GM18951 (cell line): ENCODE results near the gene OPALIN.

Experiments
- POLR2A ChIP-seq: IDR thresholded peaks from 4 replicates; pipeline ENCODE4 v1.6.1; 2011; ENCODE audit warnings: mild to moderate bottlenecking; ENCODE audit not compliant: insufficient read length, insufficient read depth; ENCODE audit errors: extremely low read depth
- in situ Hi-C: fragments of 300-500 bp; cut with MboI; formaldehyde crosslinking; loops from one replicate; pipeline ENCODE4 v1.12.0; 2022; ENCODE audit warnings: low sequenced_read_pairs, mixed read lengths, inconsistent platforms; ENCODE audit not compliant: unreplicated experiment

OPALIN gene

DNA sequence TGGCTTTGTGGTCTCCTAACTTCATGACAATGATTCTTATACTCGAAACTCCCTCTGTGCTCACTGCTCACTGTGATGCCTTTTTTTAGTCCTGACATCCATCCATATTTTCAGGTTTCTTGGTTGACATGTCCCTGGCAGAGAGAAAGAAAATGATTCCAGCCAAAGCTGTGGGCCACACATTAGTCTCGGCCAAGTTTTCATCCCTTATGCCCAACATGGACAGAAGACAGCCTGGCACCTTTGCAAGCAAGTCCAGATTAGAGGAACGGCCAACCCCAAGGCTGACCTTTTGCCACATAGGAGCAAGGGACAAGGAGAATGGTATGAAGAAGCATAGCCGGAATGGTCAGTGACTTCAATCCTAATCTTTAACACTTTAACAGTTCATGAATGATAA, 8.7 kb upstream of the OPALIN start:
- in situ Hi-C loops = no loop called here
- TF ChIP-seq POLR2A = no peak

DNA sequence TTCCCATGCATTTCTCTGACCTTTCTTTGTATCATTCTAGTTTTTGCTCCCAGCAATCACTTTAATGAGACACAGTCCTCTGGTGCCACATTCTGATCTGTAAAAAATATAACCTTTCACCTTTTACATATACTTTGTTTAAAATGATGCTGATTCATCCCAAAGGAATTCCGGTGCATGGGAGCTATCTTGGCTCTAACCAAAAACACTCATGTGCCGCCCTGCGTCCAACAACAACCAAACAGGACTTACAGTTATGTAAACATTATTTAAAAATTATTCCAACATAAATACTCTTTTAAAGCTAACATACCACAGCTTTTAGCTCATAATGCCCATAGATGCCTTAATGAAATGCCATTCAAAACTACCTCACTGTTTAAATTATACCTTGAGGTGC, 7.7 kb upstream of the OPALIN start:
- in situ Hi-C loops = no loop called here
- TF ChIP-seq POLR2A = no peak

DNA sequence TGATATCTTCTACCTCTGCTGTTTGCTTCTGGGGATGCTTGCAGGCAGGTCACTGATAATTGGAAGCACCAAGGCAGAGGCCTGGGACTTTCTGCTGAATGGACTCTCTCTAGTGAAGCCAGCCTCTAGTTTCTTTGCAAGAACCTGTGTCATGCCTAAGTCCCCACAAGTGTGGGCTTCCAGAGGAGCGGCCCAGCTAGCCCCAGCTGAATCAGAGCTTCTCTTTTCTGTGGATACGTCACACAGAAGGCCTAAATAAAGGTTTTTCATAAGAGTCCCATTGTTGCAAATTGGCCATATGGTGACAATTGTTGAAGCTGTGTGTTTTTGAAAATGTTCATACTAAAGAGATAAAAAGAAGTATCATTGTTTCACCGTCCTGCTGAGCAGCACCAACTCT, 6.8 kb upstream of the OPALIN start:
- TF ChIP-seq POLR2A = no peak
- in situ Hi-C loops = no loop called here

GRCh38 chr10:96360766-96361165, 2.0 kb upstream of the OPALIN start:
- in situ Hi-C loops = no loop called here
- TF ChIP-seq POLR2A = no peak

DNA sequence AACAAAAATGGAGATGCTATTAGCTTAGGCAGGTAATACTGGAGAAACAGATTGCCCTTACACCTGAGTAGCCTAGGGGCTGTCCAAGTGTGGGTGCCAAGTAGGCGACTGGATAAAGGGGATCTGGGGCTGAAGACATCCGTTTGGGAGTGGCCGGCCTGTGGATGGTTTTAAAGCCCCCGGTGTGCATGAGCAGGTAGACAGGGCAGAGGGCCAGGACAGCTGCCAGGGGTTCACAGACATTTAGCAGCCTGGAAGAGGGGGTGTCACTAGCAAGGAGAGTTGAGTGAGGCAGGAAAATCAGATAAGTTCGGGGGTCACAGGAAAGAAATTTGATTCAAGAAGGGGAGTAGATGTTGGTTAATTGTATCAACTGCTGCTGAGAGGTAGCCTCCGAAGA, 1.5 kb upstream of the OPALIN start:
- TF ChIP-seq POLR2A = no peak
- in situ Hi-C loops = no loop called here

GRCh38 chr10:96359616-96360015, 814 bp upstream of the OPALIN start:
- in situ Hi-C loops = no loop called here
- no peak for TF ChIP-seq POLR2A

- in situ Hi-C loops = no loop called here
- no peak for TF ChIP-seq POLR2A
These were observed 1.7 kb downstream of the OPALIN start for GRCh38 chr10:96357038-96357620.

DNA sequence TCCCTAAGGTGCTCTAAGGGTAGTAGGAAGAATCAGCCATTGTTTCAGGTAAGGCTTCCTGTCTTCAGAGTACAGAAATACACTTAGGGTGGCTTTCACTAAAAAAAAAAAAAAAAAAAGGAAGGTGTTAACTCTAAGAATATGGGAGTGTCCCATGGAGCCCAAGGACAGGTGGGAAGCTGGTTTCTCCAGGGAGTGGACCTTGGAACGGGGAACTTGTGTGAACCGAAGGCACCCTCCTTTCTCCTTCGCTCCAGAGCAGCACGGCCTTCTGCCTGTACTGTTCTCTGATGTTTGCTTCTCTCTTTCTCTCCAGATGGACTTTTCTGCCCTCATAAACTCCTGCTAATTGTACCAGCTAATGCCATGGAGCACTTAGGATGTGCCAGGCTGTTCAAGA, 6.2 kb downstream of the OPALIN start:
- in situ Hi-C loops = no loop called here
- TF ChIP-seq POLR2A = no peak

DNA sequence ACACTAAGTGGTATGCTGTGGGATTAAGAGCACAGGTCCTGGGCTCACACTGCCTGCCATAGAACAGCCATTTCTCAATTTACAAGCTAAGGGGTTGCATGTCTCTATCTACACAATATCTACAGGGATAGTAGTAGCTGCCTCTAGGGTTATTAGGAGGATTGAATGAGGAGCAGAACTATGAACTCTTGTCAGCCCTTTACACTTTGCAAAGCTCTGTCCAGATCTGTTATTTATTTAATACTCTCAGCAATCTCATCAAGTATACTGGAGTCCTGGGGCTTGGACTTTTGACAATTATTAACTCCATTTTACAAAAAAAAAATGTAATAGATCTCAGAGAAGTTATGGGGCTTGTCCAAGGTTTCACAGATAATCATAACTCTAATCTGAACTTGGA, 6.8 kb downstream of the OPALIN start:
- no peak for TF ChIP-seq POLR2A
- in situ Hi-C loops = no loop called here

DNA sequence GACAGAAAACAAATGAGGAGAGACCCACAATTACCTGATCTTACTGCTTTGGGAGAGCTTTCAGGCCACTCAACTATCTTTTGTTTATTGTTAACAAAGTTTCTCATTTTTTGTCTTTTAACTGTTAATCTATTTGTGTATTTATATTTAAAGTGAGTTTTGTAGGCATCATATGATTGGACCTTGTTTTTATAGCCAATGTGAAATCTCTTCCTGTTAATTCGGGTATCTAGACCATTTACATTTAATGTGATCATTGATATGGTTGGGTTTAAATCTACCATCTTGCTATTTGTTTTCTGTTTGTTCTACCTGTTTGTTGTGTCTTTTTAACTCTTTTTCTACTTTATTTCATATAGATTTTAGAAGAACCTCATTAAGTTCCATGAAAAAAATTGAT, 12.5 kb downstream of the OPALIN start:
- in situ Hi-C loops = no loop called here

DNA sequence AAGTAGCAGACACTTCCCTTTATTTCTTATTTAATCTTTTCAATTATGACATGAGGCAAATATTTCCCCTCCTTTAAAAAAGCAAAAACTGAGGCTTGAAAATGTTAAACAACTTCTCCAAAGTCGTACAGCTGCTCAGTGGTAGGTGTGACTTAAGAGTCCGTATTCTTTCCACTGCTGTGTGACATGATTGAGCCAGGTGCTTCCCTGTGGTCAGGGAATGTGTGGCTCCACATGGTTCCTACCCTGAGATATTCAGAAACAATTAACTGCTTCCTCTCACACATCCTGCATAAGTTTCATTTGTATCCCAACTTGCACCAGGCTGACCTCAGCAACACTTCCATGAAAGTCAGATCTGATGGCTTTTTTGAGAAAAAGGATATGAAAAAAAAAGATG, 13.6 kb downstream of the OPALIN start:
- TF ChIP-seq POLR2A = no peak
- in situ Hi-C loops = no loop called here

More for the DNA sequence above, 12.5 kb downstream of the OPALIN start:
- no peak for TF ChIP-seq POLR2A

- in situ Hi-C loops = no loop called here
- no peak for TF ChIP-seq POLR2A
These were observed 14.6 kb downstream of the OPALIN start for GRCh38 chr10:96344178-96344577.

DNA sequence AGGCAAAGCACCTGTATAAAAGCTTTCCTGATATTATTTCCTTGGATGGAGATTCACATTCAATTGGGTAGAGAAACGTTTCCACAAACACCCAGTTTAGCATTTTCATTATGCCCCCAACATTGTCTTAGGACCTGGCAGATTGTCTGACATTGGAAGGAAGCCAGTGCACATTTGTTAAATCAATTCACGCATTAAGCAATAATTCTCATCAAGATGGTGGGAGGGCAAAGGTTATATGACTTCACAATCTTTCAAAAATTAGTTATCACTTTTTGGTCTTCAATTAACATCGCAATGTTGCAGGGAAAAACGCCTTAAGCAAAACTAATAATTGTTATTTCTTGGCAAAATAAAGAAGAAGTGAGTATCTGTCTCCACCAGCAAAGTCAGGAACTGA, 16.4 kb downstream of the OPALIN start:
- in situ Hi-C loops = no loop called here
- no peak for TF ChIP-seq POLR2A

DNA sequence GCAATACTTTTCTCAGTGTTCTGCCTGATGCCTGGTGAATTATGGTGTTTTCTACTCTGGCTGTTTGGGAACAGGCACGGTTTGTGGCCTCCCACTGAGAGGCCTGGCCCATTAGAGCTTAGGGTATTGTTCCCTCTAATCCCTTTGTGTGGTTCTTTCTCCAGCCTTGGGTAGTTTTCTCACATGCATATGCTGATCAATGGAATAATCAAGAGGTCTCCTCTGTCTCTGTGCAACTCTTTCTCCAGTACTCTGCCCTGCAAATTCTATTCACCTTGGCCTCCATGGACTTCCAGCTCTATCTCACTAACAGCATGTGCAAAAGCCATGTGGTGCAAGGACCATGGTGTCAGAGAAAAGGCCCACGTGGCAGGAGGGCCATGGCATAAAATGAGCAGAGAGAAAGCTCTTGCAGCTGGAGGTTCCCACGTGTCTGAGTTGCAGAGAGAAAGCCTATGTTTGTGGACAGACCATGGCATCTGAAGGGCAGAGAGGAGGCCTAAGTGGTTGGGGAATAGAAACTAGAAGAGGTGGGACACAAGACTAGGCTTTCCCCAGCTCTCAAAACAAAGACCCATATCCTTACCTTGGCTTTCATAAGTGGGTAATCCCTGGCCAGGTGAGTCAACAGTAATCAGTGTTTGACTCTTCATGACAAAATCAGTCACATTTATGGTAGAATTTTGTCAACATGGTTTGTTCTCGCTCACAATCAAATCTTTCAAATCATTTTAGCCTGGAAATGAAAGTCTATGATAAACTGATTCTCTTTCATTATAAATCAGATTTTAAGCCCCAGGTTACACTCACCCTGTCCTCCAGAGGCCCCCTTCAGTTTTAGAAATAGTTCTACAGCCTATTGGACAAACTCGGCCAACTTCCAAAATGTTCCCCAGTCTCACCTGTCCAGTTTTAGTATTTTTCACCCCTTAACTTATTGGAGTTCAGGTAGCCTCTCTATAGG, 17.3 kb downstream of the OPALIN start:
- no peak for TF ChIP-seq POLR2A
- in situ Hi-C loops = no loop called here
